Measurements from ENCODE around the gene JMJD6. TPM values are rescaled to one million over a fixed set of nuclear protein-coding genes. Genes with fewer than 3 reads are reported as not detected.
A peak's percentile ranks its signal among the peaks of the same experiment; 100 is the strongest.

The JMJD6 gene
- total RNA-seq, 1 experiment from 2014 or later = 47.6 TPM

GRCh38 chr17:76772842-76773525 lies 46.6 kb upstream of the JMJD6 start (continued):
- TF ChIP-seq, protein P1, sequence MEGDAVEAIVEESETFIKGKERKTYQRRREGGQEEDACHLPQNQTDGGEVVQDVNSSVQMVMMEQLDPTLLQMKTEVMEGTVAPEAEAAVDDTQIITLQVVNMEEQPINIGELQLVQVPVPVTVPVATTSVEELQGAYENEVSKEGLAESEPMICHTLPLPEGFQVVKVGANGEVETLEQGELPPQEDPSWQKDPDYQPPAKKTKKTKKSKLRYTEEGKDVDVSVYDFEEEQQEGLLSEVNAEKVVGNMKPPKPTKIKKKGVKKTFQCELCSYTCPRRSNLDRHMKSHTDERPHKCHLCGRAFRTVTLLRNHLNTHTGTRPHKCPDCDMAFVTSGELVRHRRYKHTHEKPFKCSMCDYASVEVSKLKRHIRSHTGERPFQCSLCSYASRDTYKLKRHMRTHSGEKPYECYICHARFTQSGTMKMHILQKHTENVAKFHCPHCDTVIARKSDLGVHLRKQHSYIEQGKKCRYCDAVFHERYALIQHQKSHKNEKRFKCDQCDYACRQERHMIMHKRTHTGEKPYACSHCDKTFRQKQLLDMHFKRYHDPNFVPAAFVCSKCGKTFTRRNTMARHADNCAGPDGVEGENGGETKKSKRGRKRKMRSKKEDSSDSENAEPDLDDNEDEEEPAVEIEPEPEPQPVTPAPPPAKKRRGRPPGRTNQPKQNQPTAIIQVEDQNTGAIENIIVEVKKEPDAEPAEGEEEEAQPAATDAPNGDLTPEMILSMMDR (IDR thresholded peaks at IDR 0.05 in 2 of 3, conservative IDR thresholded peaks at IDR 0.05 in 1 of 3; ENCODE audit: borderline replicate concordance in 1 of 3, insufficient read depth in 1 of 3, low read depth in 2 of 3, low read length in 2 of 3) = 0 out of 6 replicates have a peak, but pooled peaks of 1 of the 3 experiments have one; percentile 12

DNA sequence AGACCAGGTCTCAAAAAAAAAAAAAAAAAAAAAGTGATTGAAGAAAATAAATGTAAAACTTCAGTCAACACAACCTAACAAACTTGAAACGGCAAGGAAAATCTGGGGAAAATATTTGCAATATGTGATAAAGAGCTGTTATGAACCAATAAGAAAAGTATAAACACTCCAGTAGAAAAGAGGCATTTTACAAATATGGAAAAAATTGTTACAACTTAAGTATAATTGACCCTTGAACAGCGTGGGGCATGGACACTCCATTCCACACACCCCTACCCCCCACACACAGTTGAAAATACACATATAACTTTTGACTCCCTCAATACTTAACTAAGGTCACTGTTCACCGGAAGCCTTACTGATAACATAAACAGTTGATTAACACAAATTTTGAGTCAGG lies 32.2 kb upstream of the JMJD6 start:
- RAD21 ChIA-PET (ENCODE audit: low non-redundant PET in 1 of 2, low total read pairs in 2 of 2, uncharacterized antibody in 2 of 2, unreplicated experiment in 2 of 2) = no interaction called here
- Histone ChIP-seq H3K4me3 (replicated peaks in 1 of 2; ENCODE audit: low read depth in 1 of 2, low read length in 2 of 2) (no peak overlapping the region), H2AFZ (ENCODE audit: low read depth, low read length, poor library complexity, severe bottlenecking) (no peak overlapping the region), H3K36me3 (ENCODE audit: control insufficient read depth in 1 of 2, insufficient read depth in 2 of 2, low read length in 2 of 2) (no peaks in the 10 kb centered on the region), H4K20me1 (ENCODE audit: insufficient read depth) (no peaks in the 10 kb centered on the region), H3K27me3 (ENCODE audit: insufficient read depth, low read length) (no peaks in the 10 kb centered on the region), H3K4me2 (ENCODE audit: low read length) (no peak overlapping the region), H3K9me2 (ENCODE audit: insufficient read depth) (no peaks in the 10 kb centered on the region), H3K9ac (ENCODE audit: low read length) (no peak overlapping the region), H3K79me2 (ENCODE audit: insufficient read depth, low read length) (no peaks in the 10 kb centered on the region), H3K9me3 (ENCODE audit: control insufficient read depth in 1 of 2, insufficient read depth in 1 of 2, low read depth in 1 of 2, low read length in 2 of 2) (no peaks in the 10 kb centered on the region), H3K27ac (ENCODE audit: low read depth, low read length) (no peak overlapping the region), H3K4me1 (ENCODE audit: control insufficient read depth in 1 of 2, insufficient read depth in 2 of 2, low read length in 2 of 2) (peaks cover under 1 to 10% of the 10 kb centered on the region in 2 experiments; a peak in 3 of 4 replicates)
- no peak for DNase-seq (ENCODE audit: low read depth, low spot score)
- POLR2A ChIA-PET = interaction anchor here (0.6 to 0.7 kb wide), 2 partner anchors 31 to 52 kb away, joined by 3 read pairs; no protein-coding TSS in a partner anchor
- no TSS peak for BruUV-seq (replicated peaks)
- intact Hi-C loops (cut with micrococcal nuclease) = no loop called here
- CTCF ChIA-PET = no interaction called here
- no peak for TF ChIP-seq TCF7L2 (IDR thresholded peaks at IDR 0.05; ENCODE audit: borderline replicate concordance, extremely low read depth, insufficient read depth, insufficient read length)
- ATAC-seq = no peak

DNA sequence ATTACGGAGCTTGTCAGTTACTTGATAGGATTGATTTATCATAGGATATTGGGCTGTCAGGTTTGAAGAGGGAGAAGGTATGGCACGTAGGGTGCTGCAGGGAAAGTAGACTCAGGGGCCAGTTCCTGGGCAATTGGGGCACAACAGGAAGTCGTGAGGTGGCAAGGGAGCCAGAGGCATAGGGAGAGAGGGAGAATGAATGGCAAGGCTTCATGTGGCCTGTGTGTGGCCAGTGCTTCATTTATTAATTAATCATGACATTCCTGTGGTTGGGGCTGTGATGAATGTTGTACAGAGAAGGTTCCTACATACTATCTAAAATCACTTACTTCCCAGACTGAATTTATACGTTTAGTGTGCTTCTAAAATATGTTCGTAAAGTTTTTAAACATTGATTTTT lies 30.9 kb upstream of the JMJD6 start:
- POLR2A ChIA-PET = no interaction called here
- TF ChIP-seq EZH2phosphoT487 (IDR thresholded peaks at IDR 0.05; ENCODE audit: borderline replicate concordance) = no peak
- no peak for TF ChIP-seq CEBPB (IDR thresholded peaks at IDR 0.05; ENCODE audit: low read depth)
- no peak for TF ChIP-seq SRF (IDR thresholded peaks at IDR 0.05; ENCODE audit: low read depth)
- TF ChIP-seq, protein P2, sequence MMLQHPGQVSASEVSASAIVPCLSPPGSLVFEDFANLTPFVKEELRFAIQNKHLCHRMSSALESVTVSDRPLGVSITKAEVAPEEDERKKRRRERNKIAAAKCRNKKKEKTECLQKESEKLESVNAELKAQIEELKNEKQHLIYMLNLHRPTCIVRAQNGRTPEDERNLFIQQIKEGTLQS (IDR thresholded peaks at IDR 0.05) = no peak
- TF ChIP-seq, protein P1 (IDR thresholded peaks at IDR 0.05 in 2 of 3, conservative IDR thresholded peaks at IDR 0.05 in 1 of 3; ENCODE audit: borderline replicate concordance in 1 of 3, insufficient read depth in 1 of 3, low read depth in 2 of 3, low read length in 2 of 3) = no peak
- no peak for TF ChIP-seq SIN3A (IDR thresholded peaks at IDR 0.05; ENCODE audit: low read depth)
- no peak for TF ChIP-seq SP1 (IDR thresholded peaks at IDR 0.05; ENCODE audit: low read depth)
- TF ChIP-seq JUND (IDR thresholded peaks at IDR 0.05) = no peak
- no peak for TF ChIP-seq MAX (IDR thresholded peaks at IDR 0.05)

More for the DNA sequence above, 30.9 kb upstream of the JMJD6 start:
- CTCF ChIA-PET = no interaction called here
- H3K9me3 ChIP-seq (ENCODE audit: control insufficient read depth in 1 of 2, insufficient read depth in 1 of 2, low read depth in 1 of 2, low read length in 2 of 2) = no peaks in the 10 kb centered on the region
- H3K4me1 ChIP-seq (ENCODE audit: control insufficient read depth in 1 of 2, insufficient read depth in 2 of 2, low read length in 2 of 2) = peaks cover 3 to 14% of the 10 kb centered on the region in 2 experiments; a peak in 3 of 4 replicates
- DNase-seq (ENCODE audit: low read depth, low spot score) (no peak), ATAC-seq (no peak; the same call in 1 of the 2 replicates)
- H3K4me2 ChIP-seq (ENCODE audit: low read length) = no peak overlapping the region
- H3K9ac ChIP-seq (ENCODE audit: low read length) = no peak overlapping the region
- H2AFZ ChIP-seq (ENCODE audit: low read depth, low read length, poor library complexity, severe bottlenecking) = no peak overlapping the region
- no peak overlapping the region for H3K4me3 ChIP-seq (replicated peaks in 1 of 2; ENCODE audit: low read depth in 1 of 2, low read length in 2 of 2)
- intact Hi-C loops (cut with micrococcal nuclease) = no loop called here
- H4K20me1 ChIP-seq (ENCODE audit: insufficient read depth) = no peaks in the 10 kb centered on the region
- no peaks in the 10 kb centered on the region for H3K79me2 ChIP-seq (ENCODE audit: insufficient read depth, low read length)
- BruUV-seq (replicated peaks) = no TSS peak
- RAD21 ChIA-PET (ENCODE audit: low non-redundant PET in 1 of 2, low total read pairs in 2 of 2, uncharacterized antibody in 2 of 2, unreplicated experiment in 2 of 2) = no interaction called here
- H3K36me3 ChIP-seq (ENCODE audit: control insufficient read depth in 1 of 2, insufficient read depth in 2 of 2, low read length in 2 of 2) = no peaks in the 10 kb centered on the region
- no peak overlapping the region for H3K27ac ChIP-seq (ENCODE audit: low read depth, low read length)
- H3K27me3 ChIP-seq (ENCODE audit: insufficient read depth, low read length) = no peaks in the 10 kb centered on the region
- H3K9me2 ChIP-seq (ENCODE audit: insufficient read depth) = no peaks in the 10 kb centered on the region
